GM06990 (cell line): ENCODE measurements around the gene FCN3.
A peak's percentile ranks its signal among the peaks of the same experiment; 100 is the strongest.
"Not testable (repeated sequence)": the region's sequence is repeated elsewhere in the genome, so short reads cannot be mapped to it uniquely, and the experiment has no call there.

Source experiments
- DNase-seq: peaks from one replicate; pipeline ENCODE4 v3.0.0-alpha.2; 2011; ENCODE audit not compliant: insufficient read length; ENCODE audit errors: extremely low read depth
- H3K27me3 ChIP-seq: replicated peaks from 2 replicates; pipeline ENCODE4 v1.6.0; 2011; ENCODE audit warnings: low read length; ENCODE audit not compliant: control insufficient read depth, insufficient read depth
- H3K36me3 ChIP-seq: 2 replicates; pipeline ENCODE4 v1.5.1; 2011; ENCODE audit warnings: low read length; ENCODE audit not compliant: control insufficient read depth, insufficient read depth
- H3K4me3 ChIP-seq: replicated peaks from 2 replicates; pipeline ENCODE4 v1.5.1; 2011; ENCODE audit warnings: low read depth, mild to moderate bottlenecking, control low read depth, low read length
- CTCF ChIP-seq: IDR thresholded peaks from 2 replicates; pipeline ENCODE4 v1.5.1; 2011; ENCODE audit warnings: low read length, control low read depth, mild to moderate bottlenecking, inconsistent platforms; ENCODE audit not compliant: insufficient read depth, poor library complexity, severe bottlenecking

FCN3 gene

GRCh38 chr1:27392778-27393635 is 18.4 kb upstream of the FCN3 start:
- peak overlapping the region; percentile 66 for H3K4me3 ChIP-seq
- no peaks in the 10 kb centered on the region for H3K36me3 ChIP-seq
- DNase-seq, result no peak
- no peaks in the 10 kb centered on the region for H3K27me3 ChIP-seq
- peak; percentile 32 for TF ChIP-seq CTCF

- Histone ChIP-seq H3K36me3 (no peaks in the 10 kb centered on the region), H3K27me3 (no peaks in the 10 kb centered on the region), H3K4me3 (peak within 1 kb of the TSS; percentile 66)
- peak; percentile 93 for DNase-seq
- TF ChIP-seq CTCF, result peak; percentile 79
Observed at GRCh38 chr1:27392096-27392777, 17.6 kb upstream of the FCN3 start, which contains the start of gene GPR3. Gene GPR3, plus strand, starts transcription at chr1:27392622. Its CDS starts 1,177 bp downstream, at chr1:27393799.

- Histone ChIP-seq H3K36me3 (no peaks in the 10 kb centered on the region), H3K27me3 (no peaks in the 10 kb centered on the region; the same call in 1 of the 2 replicates), H3K4me3 (peak overlapping the region; percentile 1; the same call in 1 of the 2 replicates)
- DNase-seq, result no peak
- no peak for TF ChIP-seq CTCF
Observed at GRCh38 chr1:27391511-27392095, 17.0 kb upstream of the FCN3 start.

GRCh38 chr1:27388337-27389005 is 13.8 kb upstream of the FCN3 start:
- no peaks in the 10 kb centered on the region for H3K36me3 ChIP-seq
- DNase-seq, result no peak
- no peaks in the 10 kb centered on the region; the same call in 1 of the 2 replicates for H3K27me3 ChIP-seq
- no peak overlapping the region for H3K4me3 ChIP-seq
- peak; percentile 87 for TF ChIP-seq CTCF

- not testable (repeated sequence) for DNase-seq, H3K4me3 ChIP-seq, H3K36me3 ChIP-seq, H3K27me3 ChIP-seq
Observed at GRCh38 chr1:27384797-27385196, 10.2 kb upstream of the FCN3 start.
